Measurements from ENCODE around the gene SUGP2.

The SUGP2 gene

GRCh38 chr19:19059018-19059836, 25.9 kb upstream of the SUGP2 start:
- no peak for DNase-seq

DNA sequence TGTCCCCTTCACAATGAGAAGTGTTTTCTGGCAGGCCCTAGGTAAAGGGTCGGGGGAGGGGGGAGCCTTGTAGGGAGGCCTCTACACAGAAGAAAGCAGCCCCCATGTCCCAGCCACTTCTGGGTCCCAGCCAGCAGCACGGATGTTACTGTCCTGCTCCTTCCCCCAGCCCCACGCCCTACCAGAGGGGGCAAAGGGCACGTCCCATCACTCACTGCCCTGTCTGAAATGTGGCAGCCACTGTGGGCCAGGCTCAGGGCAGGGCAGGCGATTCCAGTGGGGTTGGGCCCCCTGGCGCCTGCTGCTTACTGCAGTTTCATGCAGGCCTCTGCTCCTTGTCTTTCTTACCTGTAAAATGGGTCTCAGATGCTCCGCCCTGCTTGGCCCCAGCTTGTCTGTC, 24.4 kb upstream of the SUGP2 start:
- no peak for DNase-seq

DNA sequence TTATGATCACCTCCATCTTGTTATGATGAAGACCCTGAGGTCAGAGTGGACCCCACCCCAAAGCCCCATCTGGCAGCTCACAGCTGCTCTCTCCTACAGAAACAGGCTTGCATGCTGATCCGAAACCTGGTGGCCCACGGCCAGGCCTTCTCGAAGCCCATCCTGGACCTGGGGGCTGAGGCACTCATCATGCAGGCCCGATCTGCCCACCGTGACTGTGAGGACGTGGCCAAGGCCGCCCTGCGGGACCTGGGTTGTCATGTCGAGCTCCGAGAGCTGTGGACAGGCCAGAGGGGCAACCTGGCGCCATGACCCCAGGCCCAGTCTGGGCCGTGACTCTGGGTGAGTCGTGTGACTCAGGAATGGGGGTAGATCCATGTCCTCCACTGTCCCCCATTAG, 24.0 kb upstream of the SUGP2 start:
- no peak for DNase-seq

- DNase-seq = no peak
These were observed 23.4 kb upstream of the SUGP2 start for GRCh38 chr19:19056636-19057275.

- no peak for DNase-seq
These were observed 22.4 kb upstream of the SUGP2 start for GRCh38 chr19:19055701-19056100.

- DNase-seq = no peak
These were observed 21.7 kb upstream of the SUGP2 start for GRCh38 chr19:19054939-19055440.

- no peak for DNase-seq
These were observed 21.1 kb upstream of the SUGP2 start for GRCh38 chr19:19054315-19054938.

GRCh38 chr19:19053508-19054314, 20.4 kb upstream of the SUGP2 start:
- DNase-seq = no peak

DNA sequence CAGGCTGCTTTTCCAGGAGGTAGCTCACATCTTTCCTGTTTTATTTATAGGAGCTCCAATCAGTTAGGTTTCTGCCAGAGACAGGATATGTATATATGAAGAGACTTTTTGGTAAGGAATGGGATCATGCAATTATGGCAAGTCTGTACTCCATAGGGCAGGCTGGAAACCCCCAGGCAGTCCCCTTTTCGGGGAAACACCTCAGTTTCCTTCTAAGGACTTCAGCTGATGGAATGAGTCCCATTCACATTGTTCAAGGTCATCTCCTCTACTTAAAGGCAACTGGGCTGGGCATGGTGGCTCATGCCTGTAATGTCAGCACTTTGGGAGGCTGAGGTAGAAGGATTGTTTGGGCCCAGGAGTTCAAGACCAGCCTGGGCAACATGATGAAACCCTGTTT, 19.6 kb upstream of the SUGP2 start:
- DNase-seq = no peak

DNA sequence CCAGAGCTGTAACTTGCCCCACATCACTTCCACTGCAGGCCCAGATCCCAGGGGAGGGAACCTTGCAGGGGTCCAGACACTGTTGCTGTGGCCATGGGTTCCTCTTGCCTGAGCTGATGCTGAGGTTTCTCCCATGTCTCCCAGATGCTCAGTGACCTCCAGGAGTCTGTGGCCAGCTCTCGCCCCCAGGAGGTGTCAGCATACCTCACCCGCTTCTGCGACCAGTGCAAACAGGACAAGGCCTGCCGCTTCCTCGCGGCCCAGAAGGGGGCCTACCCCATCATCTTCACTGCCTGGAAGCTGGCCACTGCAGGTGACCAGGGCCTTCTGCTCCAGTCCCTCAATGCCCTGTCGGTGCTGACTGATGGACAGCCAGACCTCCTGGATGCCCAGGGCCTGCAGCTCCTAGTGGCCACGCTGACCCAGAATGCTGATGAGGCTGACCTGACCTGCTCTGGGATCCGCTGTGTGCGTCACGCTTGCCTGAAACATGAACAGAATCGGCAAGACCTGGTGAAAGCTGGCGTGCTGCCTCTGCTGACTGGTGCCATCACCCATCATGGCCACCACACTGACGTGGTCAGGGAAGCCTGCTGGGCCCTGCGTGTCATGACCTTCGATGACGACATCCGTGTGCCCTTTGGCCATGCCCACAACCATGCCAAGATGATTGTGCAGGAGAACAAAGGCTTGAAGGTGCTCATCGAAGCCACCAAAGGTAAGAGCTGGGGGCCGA, 18.3 kb upstream of the SUGP2 start:
- no peak for DNase-seq

DNA sequence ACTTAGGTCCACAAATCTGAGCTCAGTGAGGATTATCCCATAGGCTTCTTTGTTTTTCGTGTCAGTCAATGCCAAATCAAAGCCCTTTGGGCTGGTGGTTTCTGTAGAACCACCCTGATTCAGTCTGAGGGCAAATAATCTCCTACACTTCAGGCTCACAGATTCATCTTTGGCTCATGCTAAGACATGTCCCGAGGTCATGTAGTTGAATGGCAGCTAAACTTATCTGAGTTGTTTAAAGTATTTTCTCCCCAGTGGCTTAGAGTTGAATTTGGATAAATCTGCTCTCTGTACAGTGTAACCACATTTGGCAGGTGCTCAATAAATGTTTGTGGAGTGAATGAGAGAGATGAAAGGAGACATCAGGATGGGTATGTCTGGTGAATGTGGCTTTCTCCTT, 17.4 kb upstream of the SUGP2 start:
- DNase-seq = no peak

GRCh38 chr19:19050104-19050503, 16.8 kb upstream of the SUGP2 start:
- DNase-seq = no peak

- DNase-seq = no peak
These were observed 16.1 kb upstream of the SUGP2 start for GRCh38 chr19:19049406-19049805.

- DNase-seq = no peak
These were observed 10.6 kb upstream of the SUGP2 start for GRCh38 chr19:19043881-19044280.

- no peak for DNase-seq
These were observed 10.2 kb upstream of the SUGP2 start for GRCh38 chr19:19043481-19043880.

GRCh38 chr19:19042732-19043280, 9.5 kb upstream of the SUGP2 start:
- DNase-seq = no peak

DNA sequence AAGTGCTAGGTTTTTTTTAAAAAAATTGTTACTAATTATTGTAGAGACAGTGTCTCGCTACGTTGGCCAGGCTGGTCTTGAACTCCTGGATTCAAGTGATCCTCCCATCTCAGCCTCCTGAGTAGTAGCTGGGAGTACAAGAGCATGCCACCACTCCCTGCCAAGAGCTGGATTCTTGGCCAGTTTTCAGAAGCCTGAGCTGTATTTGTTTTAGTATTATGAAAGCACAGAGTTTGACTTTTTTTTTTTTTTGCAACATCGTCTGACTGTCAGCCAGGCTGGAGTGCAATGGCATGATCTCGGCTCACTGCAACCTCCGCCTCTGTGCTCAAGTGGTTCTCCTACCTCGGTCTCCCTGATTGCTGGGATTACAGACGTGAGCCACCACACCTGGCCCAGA, 7.1 kb upstream of the SUGP2 start:
- no peak for DNase-seq

GRCh38 chr19:19039901-19040300, 6.6 kb upstream of the SUGP2 start:
- DNase-seq = no peak

DNA sequence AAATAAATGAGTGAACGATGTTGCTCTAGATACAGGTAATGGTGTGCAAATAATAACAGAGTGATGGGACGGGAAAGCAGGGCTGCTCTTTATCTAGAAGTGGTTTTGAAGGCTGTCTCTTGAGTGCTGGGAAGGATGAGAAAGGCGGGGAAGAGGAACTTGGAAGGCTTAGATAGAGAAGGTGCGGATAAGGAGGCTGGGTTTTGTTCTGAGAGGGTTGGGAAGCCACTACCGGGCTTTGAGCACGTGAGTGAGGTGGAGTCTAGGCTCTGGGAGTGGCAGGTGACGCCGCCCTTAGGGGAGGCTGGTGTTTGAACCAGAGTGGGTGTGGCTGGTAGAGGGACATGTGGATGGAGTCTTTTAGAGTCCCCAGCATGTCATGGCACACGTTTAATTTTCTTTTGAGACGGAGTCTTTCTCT, 897 bp upstream of the SUGP2 start:
- DNase-seq = peak; percentile 62

DNA sequence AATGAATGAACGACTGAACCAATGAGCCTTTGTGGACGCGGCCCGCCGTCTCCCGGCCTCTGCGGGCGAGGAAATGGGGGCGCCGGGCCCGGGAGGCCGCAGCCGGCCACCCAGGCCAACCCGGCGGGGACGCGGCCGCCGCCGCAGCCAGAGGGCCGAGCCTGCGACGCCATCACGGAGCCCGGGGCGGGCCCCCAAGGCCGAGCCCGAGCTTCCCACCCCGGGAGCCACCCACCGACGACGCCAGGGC, 216 bp downstream of the SUGP2 start:
- no peak for DNase-seq

- DNase-seq = peak; percentile 94
These were observed 719 bp downstream of the SUGP2 start for GRCh38 chr19:19032420-19033175.

DNA sequence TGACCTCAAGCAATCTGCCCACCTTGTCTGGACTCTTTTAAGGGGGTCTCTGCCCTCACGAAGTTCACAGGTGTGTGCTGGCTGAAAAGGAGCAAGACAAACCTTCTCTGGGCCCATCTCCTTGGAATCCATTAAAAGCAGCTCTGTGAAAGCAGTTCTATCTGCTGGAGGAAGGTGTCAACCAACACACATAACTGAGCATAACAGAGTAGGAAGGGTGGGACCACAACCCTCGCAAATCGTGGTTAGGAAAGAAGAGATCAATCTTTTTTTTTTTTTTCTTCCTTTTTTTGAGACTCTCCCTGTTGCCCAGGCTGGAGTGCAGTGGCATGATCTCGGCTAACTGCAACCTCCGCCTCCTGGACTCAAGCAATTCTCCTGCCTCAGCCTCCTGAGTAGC, 1.4 kb downstream of the SUGP2 start:
- no peak for DNase-seq
